Epithelial cell of proximal tubule (primary cell): ENCODE measurements around the gene GABPB2. TPM values are rescaled to one million over a fixed set of nuclear protein-coding genes. Genes with fewer than 3 reads are reported as not detected.

Experiments
- DNase-seq: peaks from one replicate; pipeline ENCODE4 v3.0.0-alpha.2; 2011; ENCODE audit warnings: low read depth
- H3K4me3 ChIP-seq: 2 replicates; pipeline ENCODE4 v1.5.1; 2011; ENCODE audit warnings: low read depth, mild to moderate bottlenecking, low read length
- CTCF ChIP-seq: conservative IDR thresholded peaks from 2 replicates; pipeline ENCODE4 v1.5.1; 2012; ENCODE audit warnings: low read depth, mild to moderate bottlenecking, low read length
- total RNA-seq: library from RNA; depleted of rRNA; stranded (reverse); fragments of >200 nt; gene quantifications from 2 replicates; pipeline ENCODE4 v1.2.3, GENCODE V29; 2015

Gene GABPB2
- total RNA-seq, 1 donor from 2014 or later: 5.4 TPM

- H3K4me3 ChIP-seq: no peak overlapping the region
- TF ChIP-seq CTCF: no peak
- DNase-seq: no peak
Observed at GRCh38 chr1:151106894-151107293, 36.3 kb downstream of the GABPB2 start.

- H3K4me3 ChIP-seq: no peak overlapping the region
- no peak for DNase-seq
- no peak for TF ChIP-seq CTCF
Observed at GRCh38 chr1:151108331-151108730, 37.8 kb downstream of the GABPB2 start.

GRCh38 chr1:151113877-151114276 lies 43.3 kb downstream of the GABPB2 start:
- H3K4me3 ChIP-seq: no peak overlapping the region
- DNase-seq: no peak
- no peak for TF ChIP-seq CTCF

GRCh38 chr1:151124763-151125403 lies 54.3 kb downstream of the GABPB2 start:
- TF ChIP-seq CTCF: no peak
- no peak for DNase-seq
- no peak overlapping the region for H3K4me3 ChIP-seq

- TF ChIP-seq CTCF: no peak
- no peak overlapping the region for H3K4me3 ChIP-seq
- no peak for DNase-seq
Observed at GRCh38 chr1:151128800-151129199, 58.2 kb downstream of the GABPB2 start.

GRCh38 chr1:151130987-151131586 lies 60.5 kb downstream of the GABPB2 start:
- no peak for DNase-seq
- TF ChIP-seq CTCF: no peak
- H3K4me3 ChIP-seq: peak overlapping the region; percentile 37
